HG02870 (cell line): Measurements from ENCODE around the gene DOCK3.
"Not testable (repeated sequence)": the region's sequence is repeated elsewhere in the genome, so short reads cannot be mapped to it uniquely, and the experiment has no call there.

Experiments used
- ATAC-seq: cut with Tn5 transposase; IDR thresholded peaks from one replicate; pipeline ENCODE4 v1.9.1; 2021; ENCODE audit warnings: mild to moderate bottlenecking, moderate library complexity; ENCODE audit not compliant: unreplicated experiment

The DOCK3 gene

DNA sequence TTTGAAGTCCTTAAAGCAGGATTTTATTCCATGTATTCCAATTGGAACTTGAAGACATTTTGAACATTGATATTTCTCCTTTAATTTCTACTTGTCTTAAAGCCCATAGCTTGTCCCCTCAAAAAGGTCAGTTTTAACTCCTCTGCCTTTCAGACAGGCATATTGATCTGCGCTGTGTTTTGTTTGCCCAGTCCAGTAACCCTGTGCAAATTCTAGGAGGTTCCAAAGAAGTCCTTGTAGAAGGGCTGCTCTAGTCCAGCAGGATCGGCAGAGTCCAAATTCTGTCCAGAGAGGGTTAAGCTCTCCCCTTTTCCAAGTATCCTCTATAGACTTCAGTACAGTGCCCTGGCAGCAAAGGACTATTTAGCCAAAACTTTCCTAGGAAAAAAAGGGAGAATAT lies 604.7 kb downstream of the DOCK3 start:
- ATAC-seq, result no peak

DNA sequence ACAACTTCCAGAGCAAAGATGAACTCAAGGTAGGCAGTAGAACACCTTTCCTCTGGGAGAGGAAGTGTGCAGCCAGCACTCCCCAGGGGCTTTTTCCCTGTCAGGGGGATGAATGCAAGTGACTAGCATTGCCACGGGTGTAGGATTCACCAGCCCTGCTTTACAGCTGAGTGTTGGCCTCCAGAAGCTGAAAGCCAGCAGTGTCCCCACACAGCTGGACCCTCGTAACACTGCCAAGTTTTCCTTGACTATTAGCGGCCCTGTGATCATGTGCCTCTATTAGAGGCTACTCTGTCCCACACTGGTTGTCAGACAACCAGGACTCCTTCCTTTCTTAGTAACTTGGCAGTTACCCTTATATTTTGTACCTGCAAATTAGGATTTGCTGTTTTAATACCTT lies 605.4 kb downstream of the DOCK3 start:
- no peak for ATAC-seq

- no peak for ATAC-seq
These were observed 608.2 kb downstream of the DOCK3 start for GRCh38 chr3:51282931-51283330.

DNA sequence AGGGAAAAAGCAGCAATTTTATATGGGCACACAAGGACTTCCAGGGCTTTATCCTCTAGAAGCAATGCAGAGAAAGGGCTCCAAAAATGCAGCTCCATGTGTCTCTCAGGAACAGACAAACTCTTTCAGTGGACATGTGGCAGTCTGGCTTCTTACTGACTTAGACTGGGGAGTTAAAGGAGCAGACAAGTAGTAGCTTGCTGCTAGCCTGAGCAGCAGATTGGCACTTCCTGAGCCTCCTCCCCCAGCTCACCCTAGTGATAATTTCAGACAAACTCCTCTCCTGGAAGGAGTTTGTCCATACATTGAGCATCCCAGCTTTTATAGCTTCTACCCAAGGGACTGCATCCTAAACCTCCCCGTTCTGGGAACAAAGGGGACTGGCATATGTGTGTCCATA lies 608.7 kb downstream of the DOCK3 start:
- no peak for ATAC-seq

DNA sequence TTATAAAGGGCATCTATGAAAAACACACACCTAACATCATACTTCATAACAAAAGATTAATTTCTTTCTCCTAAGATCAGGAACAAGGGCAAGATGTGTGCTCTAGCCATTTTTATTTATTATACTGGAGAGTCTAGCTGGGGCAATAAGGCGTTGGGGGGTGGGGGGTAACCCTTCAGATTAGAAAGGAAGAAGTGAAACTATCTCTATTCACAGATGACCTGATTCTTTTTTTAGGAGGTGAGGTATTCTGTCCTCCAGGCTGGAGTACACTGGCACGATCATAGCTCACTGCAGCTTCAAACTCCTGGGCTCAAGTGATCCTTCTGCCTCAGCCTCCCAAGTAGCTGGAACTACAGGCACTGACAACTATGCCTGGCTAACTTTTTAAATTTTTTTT lies 620.9 kb downstream of the DOCK3 start:
- peak; percentile 86 for ATAC-seq

DNA sequence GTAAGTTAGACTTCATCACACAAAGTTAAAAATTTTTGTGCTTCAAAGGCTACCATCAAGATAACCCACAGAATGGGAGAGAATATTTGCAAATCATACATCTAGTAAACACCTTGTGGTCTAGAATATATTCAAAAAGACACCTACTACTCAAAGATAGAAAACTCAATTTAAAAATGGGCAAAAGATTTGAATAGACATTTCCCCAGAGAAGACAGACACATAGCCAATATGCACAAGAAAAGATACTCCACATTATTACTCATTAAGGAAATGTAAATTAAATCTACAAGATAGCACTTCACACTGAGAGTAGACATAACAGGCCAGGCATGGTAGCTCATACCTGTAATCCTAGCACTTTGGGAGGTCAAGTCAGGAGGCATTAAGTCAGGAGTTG lies 622.6 kb downstream of the DOCK3 start:
- no peak for ATAC-seq

DNA sequence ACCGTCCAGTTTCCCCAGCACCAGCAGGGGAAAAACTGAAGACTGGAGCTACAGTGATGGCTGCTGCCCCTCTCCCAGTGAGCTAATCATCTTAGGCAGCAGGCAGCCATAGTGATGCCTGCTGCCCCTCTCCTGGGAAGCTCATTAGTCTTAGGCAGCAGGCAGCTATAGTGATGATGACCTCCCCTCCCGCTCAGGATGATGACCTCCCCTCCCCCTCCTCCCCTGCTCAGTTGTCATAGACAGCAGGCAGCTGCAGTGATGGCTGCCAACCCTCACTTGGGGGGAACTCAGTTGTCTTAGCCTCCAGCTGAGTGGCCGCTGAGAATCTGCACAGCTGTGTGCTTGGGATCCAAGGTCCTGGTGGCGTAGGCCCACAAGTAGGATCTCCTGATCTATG lies 629.5 kb downstream of the DOCK3 start:
- no peak for ATAC-seq

DNA sequence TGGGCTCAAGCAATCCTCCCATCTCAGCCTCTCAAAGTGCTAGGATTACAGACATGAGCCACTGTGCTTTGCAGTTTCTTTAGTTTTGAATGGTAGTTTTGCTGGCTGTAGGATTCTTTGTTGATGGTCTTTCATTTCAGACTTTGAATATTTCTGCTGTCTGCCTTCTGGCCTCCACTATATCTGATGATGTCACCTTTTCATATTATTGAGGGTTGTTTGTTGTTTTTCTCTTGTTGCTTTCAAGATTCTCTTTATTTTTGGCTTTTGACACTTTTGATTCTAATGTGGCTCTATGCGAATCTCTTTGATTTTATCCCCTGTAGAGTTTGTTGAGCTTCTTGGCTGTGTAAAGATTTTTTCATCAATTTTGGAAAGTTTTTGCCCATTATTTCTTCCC lies 631.4 kb downstream of the DOCK3 start:
- ATAC-seq, result no peak

- ATAC-seq, result no peak
These were observed 632.7 kb downstream of the DOCK3 start for GRCh38 chr3:51307458-51307857.

- ATAC-seq, result not testable (repeated sequence)
These were observed 633.3 kb downstream of the DOCK3 start for GRCh38 chr3:51307945-51308607.

GRCh38 chr3:51311055-51311454 lies 636.3 kb downstream of the DOCK3 start:
- ATAC-seq, result no peak

DNA sequence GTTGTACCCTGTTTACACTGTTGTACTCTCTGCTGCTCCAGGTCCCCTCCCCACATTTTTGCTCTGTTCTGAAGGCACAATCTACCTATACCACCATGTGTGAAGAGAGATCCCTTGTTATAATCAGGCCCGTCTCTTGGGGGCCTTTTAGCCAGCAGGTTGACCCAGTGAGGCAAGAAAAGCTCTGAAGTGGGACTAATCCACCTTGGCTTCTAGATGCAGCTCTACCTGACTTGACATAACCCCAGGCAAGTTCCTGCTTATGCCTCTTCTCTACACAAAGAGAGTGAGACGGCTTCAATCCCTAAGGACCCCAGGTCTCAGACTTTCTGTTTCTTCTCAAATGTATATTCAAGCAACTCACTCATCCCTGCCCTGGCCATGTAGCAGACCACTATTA lies 653.5 kb downstream of the DOCK3 start:
- no peak for ATAC-seq

- no peak for ATAC-seq
These were observed 655.3 kb downstream of the DOCK3 start for GRCh38 chr3:51330046-51330445.

- ATAC-seq, result no peak
These were observed 657.4 kb downstream of the DOCK3 start for GRCh38 chr3:51332156-51332555.

GRCh38 chr3:51333021-51333420 lies 658.3 kb downstream of the DOCK3 start:
- ATAC-seq, result no peak

DNA sequence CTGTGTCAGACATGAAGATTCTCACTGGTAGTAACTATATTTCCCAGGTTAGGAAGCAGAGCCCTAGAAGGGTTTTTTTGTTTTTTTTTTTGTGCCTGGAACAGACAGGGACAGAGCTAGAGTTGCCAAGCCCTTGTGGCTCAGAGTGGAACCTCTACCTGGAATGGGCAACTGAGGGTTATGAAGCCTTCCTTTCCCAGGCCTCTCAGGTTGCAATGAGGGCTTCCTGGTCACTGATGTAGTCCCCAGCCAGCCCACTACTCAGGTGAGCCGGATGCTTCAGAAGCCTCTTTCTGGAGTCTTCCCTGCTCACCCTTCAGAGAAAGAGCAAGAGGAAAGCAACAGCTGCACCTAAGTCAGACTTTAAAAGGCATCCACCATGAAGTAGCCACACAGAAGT lies 661.5 kb downstream of the DOCK3 start:
- ATAC-seq, result no peak

DNA sequence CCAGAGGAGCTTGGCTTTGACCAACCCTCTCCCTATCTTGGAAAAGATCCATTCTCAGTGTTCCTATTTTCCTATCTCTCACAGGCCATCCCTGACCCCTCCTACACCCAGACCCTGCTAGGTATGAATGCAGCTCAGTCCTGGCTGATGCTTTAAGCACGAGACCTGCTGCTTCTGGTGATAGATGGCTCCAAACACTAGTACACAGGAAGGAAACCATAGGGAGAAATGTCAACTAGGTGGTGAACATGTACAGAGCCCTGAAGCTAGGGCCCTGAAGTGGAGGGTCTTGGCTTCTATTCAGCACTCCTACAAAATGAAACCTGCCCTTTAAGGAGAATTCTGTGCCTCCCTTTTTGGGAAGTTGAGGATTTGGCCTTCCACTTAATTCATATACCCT lies 662.9 kb downstream of the DOCK3 start:
- no peak for ATAC-seq

- no peak for ATAC-seq
These were observed 663.9 kb downstream of the DOCK3 start for GRCh38 chr3:51338632-51339031.

- ATAC-seq, result no peak
These were observed 665.5 kb downstream of the DOCK3 start for GRCh38 chr3:51340013-51340829.

- no peak for ATAC-seq
These were observed 666.4 kb downstream of the DOCK3 start for GRCh38 chr3:51340989-51341636.

DNA sequence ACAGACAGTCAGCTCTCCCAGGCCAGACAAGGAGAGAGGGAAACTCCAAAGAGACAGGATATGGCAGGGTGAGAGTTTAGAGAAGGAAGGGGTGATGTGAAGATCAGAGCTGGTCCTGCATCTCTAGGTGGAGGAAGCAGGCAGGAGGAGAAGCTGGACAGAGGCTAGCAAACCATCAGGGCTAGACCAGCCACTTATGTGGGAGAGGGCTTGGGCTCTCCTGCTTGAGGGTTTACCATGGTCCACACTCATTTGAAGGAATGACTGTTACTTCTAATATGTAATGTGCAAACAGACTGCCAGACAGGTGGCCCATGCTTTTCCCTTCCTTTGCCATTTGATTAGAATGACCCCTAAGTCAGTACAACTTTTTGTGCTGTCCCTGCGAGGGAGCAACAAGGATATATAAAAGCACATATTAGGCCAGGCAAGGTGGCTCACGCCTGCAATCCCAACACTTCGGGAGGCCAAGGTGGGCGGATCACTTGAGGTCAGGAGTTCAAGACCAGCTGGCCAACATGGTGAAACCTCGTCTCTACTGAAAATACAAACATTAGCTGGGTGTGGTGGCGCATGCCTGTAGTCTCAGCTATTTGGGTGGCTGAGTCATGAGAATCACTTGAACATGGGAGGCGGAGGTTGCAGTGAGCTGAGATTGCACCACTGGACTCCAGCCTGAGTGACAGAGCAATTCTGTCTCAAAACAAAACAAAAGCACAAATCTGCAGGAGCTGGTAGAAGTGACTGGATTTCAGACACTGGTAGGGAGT lies 669.4 kb downstream of the DOCK3 start:
- no peak for ATAC-seq
